Astrocyte (in vitro differentiated cells and primary cell): ENCODE data around the gene NSA2. TPM values are rescaled to one million over a fixed set of nuclear protein-coding genes. Genes with fewer than 3 reads are reported as not detected.

ENCODE experiments used
- DNase-seq: peaks from one replicate; pipeline ENCODE4 v3.0.0-alpha.2; 2010; ENCODE audit warnings: low read depth
- FAIRE-seq: peaks from 2 replicates; lab custom pipeline; 2011; peaks lifted over from hg19 to GRCh38; lab: Jason Lieb, UNC
- H2AFZ ChIP-seq: 2 replicates; pipeline ENCODE4 v1.6.0; 2012; ENCODE audit warnings: low read depth, low read length, inconsistent platforms
- H3K27ac ChIP-seq: 2 replicates; pipeline ENCODE4 v1.5.1; 2011; ENCODE audit warnings: low read depth, low read length, inconsistent platforms
- H3K27me3 ChIP-seq: 2 replicates; pipeline ENCODE4 v1.6.0; 2011; ENCODE audit warnings: low read length, inconsistent platforms; ENCODE audit not compliant: insufficient read depth
- H3K36me3 ChIP-seq: 2 replicates; pipeline ENCODE4 v1.5.1; 2011; ENCODE audit warnings: low read length, inconsistent platforms; ENCODE audit not compliant: insufficient read depth
- H3K4me1 ChIP-seq: 2 replicates; pipeline ENCODE4 v1.5.1; 2011; ENCODE audit warnings: low read length, inconsistent platforms; ENCODE audit not compliant: insufficient read depth
- H3K4me2 ChIP-seq: 2 replicates; pipeline ENCODE4 v1.6.0; 2012; ENCODE audit warnings: low read length, inconsistent platforms
- H3K4me3 ChIP-seq: 2 replicates; pipeline ENCODE4 v1.5.1; 2011; ENCODE audit warnings: low read depth, mild to moderate bottlenecking, low read length, inconsistent platforms; ENCODE audit not compliant: insufficient read depth
- H3K79me2 ChIP-seq: 2 replicates; pipeline ENCODE4 v1.6.0; 2012; ENCODE audit warnings: mild to moderate bottlenecking, low read length, inconsistent platforms; ENCODE audit not compliant: insufficient read depth
- H3K9ac ChIP-seq: 2 replicates; pipeline ENCODE4 v1.6.0; 2012; ENCODE audit warnings: mild to moderate bottlenecking, low read length, inconsistent platforms
- H3K9me3 ChIP-seq: 2 replicates; pipeline ENCODE4 v1.5.1; 2012; ENCODE audit warnings: low read depth, mild to moderate bottlenecking, low read length, inconsistent platforms; ENCODE audit not compliant: insufficient read depth
- H4K20me1 ChIP-seq: 2 replicates; pipeline ENCODE4 v1.6.0; 2012; ENCODE audit warnings: low read length, inconsistent platforms; ENCODE audit not compliant: insufficient read depth
- H3K27ac Mint-ChIP-seq: one replicate; pipeline ENCODE4 v1.8.0; 2021; ENCODE audit warnings: mild to moderate bottlenecking, mixed read lengths; ENCODE audit not compliant: unreplicated experiment
- H3K27me3 Mint-ChIP-seq: one replicate; pipeline ENCODE4 v1.8.0; 2021; ENCODE audit warnings: low read depth, mixed read lengths; ENCODE audit not compliant: unreplicated experiment
- H3K36me3 Mint-ChIP-seq: one replicate; pipeline ENCODE4 v1.8.0; 2021; ENCODE audit warnings: low read depth, mixed read lengths; ENCODE audit not compliant: unreplicated experiment
- H3K4me1 Mint-ChIP-seq: one replicate; pipeline ENCODE4 v1.8.0; 2021; ENCODE audit warnings: low read depth, mixed read lengths; ENCODE audit not compliant: unreplicated experiment
- H3K4me3 Mint-ChIP-seq: one replicate; pipeline ENCODE4 v1.8.0; 2021; ENCODE audit warnings: mild to moderate bottlenecking, moderate library complexity, mixed read lengths; ENCODE audit not compliant: unreplicated experiment
- H3K9me3 Mint-ChIP-seq: one replicate; pipeline ENCODE4 v1.8.0; 2021; ENCODE audit warnings: mild to moderate bottlenecking, mixed read lengths; ENCODE audit not compliant: unreplicated experiment
- CTCF ChIP-seq: IDR thresholded peaks from 2 replicates; pipeline ENCODE4 v1.5.1; 2011; ENCODE audit warnings: low read depth, mild to moderate bottlenecking, inconsistent platforms, low read length, moderate library complexity; ENCODE audit not compliant: insufficient read depth
- EZH2 ChIP-seq: IDR thresholded peaks from 2 replicates; pipeline ENCODE4 v1.6.1; 2012; ENCODE audit warnings: mild to moderate bottlenecking, low read length, inconsistent platforms; ENCODE audit not compliant: insufficient read depth
- total RNA-seq: library from RNA; stranded (reverse); gene quantifications from 2 replicates; pipeline ENCODE4 v1.2.1, GENCODE V29; 2021

NSA2 gene
- total RNA-seq, 1 donor from 2014 or later: 44.0 TPM

GRCh38 chr5:74772359-74772758 lies 5.3 kb downstream of the NSA2 start:
- H3K27ac ChIP-seq: no peak overlapping the region
- Mint-ChIP-seq H3K9me3 (no peaks in the 10 kb centered on the region), H3K27ac (no peak overlapping the region), H3K4me1 (no peaks in the 10 kb centered on the region), H3K36me3 (peaks cover 8% of the 10 kb centered on the region), H3K4me3 (no peak overlapping the region), H3K27me3 (no peaks in the 10 kb centered on the region)
- no peaks in the 10 kb centered on the region for H3K27me3 ChIP-seq
- DNase-seq: no peak
- no peak for FAIRE-seq
- H3K9ac ChIP-seq: no peak overlapping the region
- no peak overlapping the region for H3K4me2 ChIP-seq
- no peak overlapping the region for H3K4me3 ChIP-seq
- H4K20me1 ChIP-seq: peaks cover 9% of the 10 kb centered on the region
- H3K36me3 ChIP-seq: peaks cover 42% of the 10 kb centered on the region
- H3K79me2 ChIP-seq: peaks cover 17% of the 10 kb centered on the region
- TF ChIP-seq EZH2: no peak
- TF ChIP-seq CTCF: no peak
- no peaks in the 10 kb centered on the region for H3K9me3 ChIP-seq
- no peak overlapping the region for H2AFZ ChIP-seq
- peaks cover 6% of the 10 kb centered on the region for H3K4me1 ChIP-seq

GRCh38 chr5:74778609-74779008 lies 11.6 kb downstream of the NSA2 start:
- FAIRE-seq: peak; percentile 20
- no peak overlapping the region for H3K27ac Mint-ChIP-seq
- H3K36me3 Mint-ChIP-seq: peaks cover 2% of the 10 kb centered on the region
- Histone ChIP-seq H2AFZ (no peak overlapping the region), H3K36me3 (peaks cover 28% of the 10 kb centered on the region), H3K27me3 (no peaks in the 10 kb centered on the region), H3K79me2 (no peaks in the 10 kb centered on the region), H3K27ac (no peak overlapping the region), H3K4me3 (no peak overlapping the region), H4K20me1 (no peaks in the 10 kb centered on the region), H3K4me1 (no peaks in the 10 kb centered on the region), H3K4me2 (no peak overlapping the region), H3K9ac (no peak overlapping the region), H3K9me3 (no peaks in the 10 kb centered on the region)
- H3K4me1 Mint-ChIP-seq: no peaks in the 10 kb centered on the region
- no peak for TF ChIP-seq CTCF
- no peak for TF ChIP-seq EZH2
- H3K9me3 Mint-ChIP-seq: no peaks in the 10 kb centered on the region
- DNase-seq: no peak
- no peak overlapping the region for H3K4me3 Mint-ChIP-seq
- no peaks in the 10 kb centered on the region for H3K27me3 Mint-ChIP-seq

- H3K36me3 Mint-ChIP-seq: peaks cover 26% of the 10 kb centered on the region
- H3K27ac Mint-ChIP-seq: no peak overlapping the region
- no peak overlapping the region for H3K9ac ChIP-seq
Observed at GRCh38 chr5:74786851-74787250, 19.8 kb downstream of the NSA2 start.

More at GRCh38 chr5:74786851-74787250, 19.8 kb downstream of the NSA2 start:
- H3K4me3 Mint-ChIP-seq: no peak overlapping the region
- H3K4me1 Mint-ChIP-seq: no peaks in the 10 kb centered on the region
- no peaks in the 10 kb centered on the region for H3K27me3 ChIP-seq
- no peaks in the 10 kb centered on the region for H4K20me1 ChIP-seq
- no peaks in the 10 kb centered on the region for H3K9me3 ChIP-seq
- H3K27ac ChIP-seq: no peak overlapping the region
- TF ChIP-seq EZH2: no peak
- TF ChIP-seq CTCF: no peak
- no peaks in the 10 kb centered on the region for H3K27me3 Mint-ChIP-seq
- no peak for DNase-seq
- no peaks in the 10 kb centered on the region for H3K79me2 ChIP-seq
- no peak overlapping the region for H3K4me3 ChIP-seq
- FAIRE-seq: no peak
- no peak overlapping the region for H3K4me2 ChIP-seq
- H3K36me3 ChIP-seq: no peaks in the 10 kb centered on the region
- H3K9me3 Mint-ChIP-seq: peaks cover 10% of the 10 kb centered on the region
- H2AFZ ChIP-seq: no peak overlapping the region
- no peaks in the 10 kb centered on the region for H3K4me1 ChIP-seq
